ENCODE data around the gene WDR49. TPM values are rescaled to one million over a fixed set of nuclear protein-coding genes. Genes with fewer than 3 reads are reported as not detected.

WDR49 gene
- total and polyA plus RNA-seq, 2 donors (not counting 1 experiment from before 2014, with no cell fraction given) = 0.88 to 1.4 TPM

DNA sequence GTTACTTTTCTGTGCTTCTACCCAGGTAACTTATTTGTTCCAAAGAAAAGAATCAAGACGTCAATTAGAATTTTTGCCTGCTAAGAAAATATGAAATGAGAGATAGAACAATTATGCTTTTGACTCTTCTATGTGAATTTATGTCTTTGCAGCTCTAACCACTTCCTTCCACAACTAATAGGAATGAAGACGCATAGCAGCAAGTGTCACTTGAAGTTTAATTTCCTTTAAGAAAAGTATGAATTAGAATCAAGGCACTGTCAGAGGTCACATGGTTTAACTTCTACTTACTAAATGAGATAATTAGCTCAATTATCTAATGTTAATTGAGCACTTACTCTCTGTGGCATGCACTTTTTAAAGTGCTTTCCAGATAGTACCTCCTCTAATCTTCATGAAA, 3.3 kb downstream of the WDR49 start:
- no peaks in the 10 kb centered on the region for H3K36me3 ChIP-seq (replicated peaks in 1 of 2; ENCODE audit: control extremely low read depth in 1 of 2, control insufficient read depth in 1 of 2, extremely low read depth in 1 of 2, insufficient read depth in 2 of 2, low read length in 1 of 2)
- H3K4me2 ChIP-seq (replicated peaks; ENCODE audit: low read depth, low read length, poor library complexity, severe bottlenecking) = peak overlapping the region; percentile 29
- Mint-ChIP-seq H3K9me3 (ENCODE audit: insufficient read depth) (peaks cover 4% of the 10 kb centered on the region), H3K4me1 (peaks cover 26% of the 10 kb centered on the region), H3K4me3 (no peak overlapping the region), H3K27me3 (no peaks in the 10 kb centered on the region), H3K27ac (no peak overlapping the region)
- ChIA-PET CTCF (interaction anchor here (1.6 kb wide), 1 partner anchor 35 kb away, joined by 8 read pairs; no protein-coding TSS in a partner anchor), POLR2A (no interaction called here)
- H4K20me1 ChIP-seq (ENCODE audit: control insufficient read depth, insufficient read depth, low read length, poor library complexity, severe bottlenecking) = no peaks in the 10 kb centered on the region
- intact Hi-C loops (cut with micrococcal nuclease) = no loop called here
- ATAC-seq (ENCODE audit: low read depth) (no peak), DNase-seq (no peak)
- no peaks in the 10 kb centered on the region for H3K27me3 ChIP-seq (replicated peaks in 1 of 4; ENCODE audit: control extremely low read depth in 1 of 4, control insufficient read depth in 3 of 4, insufficient read depth in 4 of 4, low read length in 3 of 4)
- no peak overlapping the region for H3K27ac ChIP-seq (ENCODE audit: low read length in 2 of 2)
- no peak overlapping the region for H3K4me3 ChIP-seq (ENCODE audit: control extremely low read depth in 1 of 5, extremely low read depth in 1 of 5, insufficient read depth in 1 of 5, low read depth in 2 of 5, low read length in 4 of 5)
- H3K9me3 ChIP-seq (ENCODE audit: control extremely low read depth in 1 of 3, control insufficient read depth in 2 of 3, insufficient read depth in 1 of 3, low read length in 2 of 3) = peaks cover 0 to 4% (median 0%) of the 10 kb centered on the region in 3 donors
- peak overlapping the region; percentile 9 for H3K9ac ChIP-seq (ENCODE audit: low read length)
- no peaks in the 10 kb centered on the region for H3K79me2 ChIP-seq (ENCODE audit: control insufficient read depth, insufficient read depth, low read length)
- H3K4me1 ChIP-seq (ENCODE audit: control insufficient read depth in 2 of 2, insufficient read depth in 2 of 2, low read length in 2 of 2) = peaks cover 9 to 22% of the 10 kb centered on the region in 2 donors
- WGBS (ENCODE audit: insufficient coverage) = no CpG with 5 or more reads among the region's 2 CpGs
- H2AFZ ChIP-seq (ENCODE audit: insufficient read depth, low read depth, low read length, poor library complexity, severe bottlenecking) = peak overlapping the region; percentile 41
- no peak for TF ChIP-seq EZH2 (IDR thresholded peaks at IDR 0.05; ENCODE audit: borderline replicate concordance, insufficient read depth, low read depth, low read length, poor library complexity, severe bottlenecking)
- TF ChIP-seq, protein P1, sequence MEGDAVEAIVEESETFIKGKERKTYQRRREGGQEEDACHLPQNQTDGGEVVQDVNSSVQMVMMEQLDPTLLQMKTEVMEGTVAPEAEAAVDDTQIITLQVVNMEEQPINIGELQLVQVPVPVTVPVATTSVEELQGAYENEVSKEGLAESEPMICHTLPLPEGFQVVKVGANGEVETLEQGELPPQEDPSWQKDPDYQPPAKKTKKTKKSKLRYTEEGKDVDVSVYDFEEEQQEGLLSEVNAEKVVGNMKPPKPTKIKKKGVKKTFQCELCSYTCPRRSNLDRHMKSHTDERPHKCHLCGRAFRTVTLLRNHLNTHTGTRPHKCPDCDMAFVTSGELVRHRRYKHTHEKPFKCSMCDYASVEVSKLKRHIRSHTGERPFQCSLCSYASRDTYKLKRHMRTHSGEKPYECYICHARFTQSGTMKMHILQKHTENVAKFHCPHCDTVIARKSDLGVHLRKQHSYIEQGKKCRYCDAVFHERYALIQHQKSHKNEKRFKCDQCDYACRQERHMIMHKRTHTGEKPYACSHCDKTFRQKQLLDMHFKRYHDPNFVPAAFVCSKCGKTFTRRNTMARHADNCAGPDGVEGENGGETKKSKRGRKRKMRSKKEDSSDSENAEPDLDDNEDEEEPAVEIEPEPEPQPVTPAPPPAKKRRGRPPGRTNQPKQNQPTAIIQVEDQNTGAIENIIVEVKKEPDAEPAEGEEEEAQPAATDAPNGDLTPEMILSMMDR (IDR thresholded peaks at IDR 0.05) = no peak

DNA sequence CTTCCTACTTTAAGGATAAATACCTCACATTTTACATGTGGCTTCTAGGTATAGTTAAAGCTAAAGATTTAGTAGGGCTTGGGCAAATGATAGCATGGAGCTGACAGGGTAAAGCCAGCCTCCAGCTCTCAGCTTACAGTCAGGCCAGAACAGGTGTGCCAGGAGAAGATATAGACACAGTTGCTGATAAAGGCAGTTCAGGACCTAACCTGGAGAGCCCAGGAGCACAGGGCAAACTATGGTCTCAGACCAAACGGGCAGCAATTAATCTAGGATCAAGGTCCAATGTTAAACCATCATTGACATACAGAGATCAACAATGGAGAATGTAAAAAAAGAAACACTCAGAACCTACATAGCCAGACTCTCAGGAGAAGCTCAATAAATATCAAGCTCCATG, 4.0 kb downstream of the WDR49 start:
- no peak for DNase-seq
- no peak overlapping the region for H3K27ac Mint-ChIP-seq
- intact Hi-C loops (cut with micrococcal nuclease) = no loop called here
- TF ChIP-seq EZH2 (IDR thresholded peaks at IDR 0.05; ENCODE audit: borderline replicate concordance, insufficient read depth, low read depth, low read length, poor library complexity, severe bottlenecking) = no peak
- TF ChIP-seq, protein P1 (IDR thresholded peaks at IDR 0.05) = no peak
- no peak for ATAC-seq (ENCODE audit: low read depth)
- no peaks in the 10 kb centered on the region for H3K36me3 ChIP-seq (replicated peaks in 1 of 2; ENCODE audit: control extremely low read depth in 1 of 2, control insufficient read depth in 1 of 2, extremely low read depth in 1 of 2, insufficient read depth in 2 of 2, low read length in 1 of 2)
- H3K4me3 Mint-ChIP-seq = no peak overlapping the region
- H3K27me3 Mint-ChIP-seq = no peaks in the 10 kb centered on the region
- H4K20me1 ChIP-seq (ENCODE audit: control insufficient read depth, insufficient read depth, low read length, poor library complexity, severe bottlenecking) = no peaks in the 10 kb centered on the region
- peaks cover 9 to 22% of the 10 kb centered on the region in 2 donors for H3K4me1 ChIP-seq (ENCODE audit: control insufficient read depth in 2 of 2, insufficient read depth in 2 of 2, low read length in 2 of 2)
- no peak overlapping the region for H3K4me3 ChIP-seq (ENCODE audit: control extremely low read depth in 1 of 5, extremely low read depth in 1 of 5, insufficient read depth in 1 of 5, low read depth in 2 of 5, low read length in 4 of 5)
- H3K4me2 ChIP-seq (replicated peaks; ENCODE audit: low read depth, low read length, poor library complexity, severe bottlenecking) = no peak overlapping the region
- no peak overlapping the region for H3K9ac ChIP-seq (ENCODE audit: low read length)
- ChIA-PET POLR2A (no interaction called here), CTCF (interaction anchor here (1.6 kb wide), 1 partner anchor 35 kb away, joined by 8 read pairs; no protein-coding TSS in a partner anchor)
- no peak overlapping the region for H3K27ac ChIP-seq (ENCODE audit: low read length in 2 of 2)
- WGBS (ENCODE audit: insufficient coverage) = 89% methylated on average over 1 of the region's 1 CpG
- H3K79me2 ChIP-seq (ENCODE audit: control insufficient read depth, insufficient read depth, low read length) = no peaks in the 10 kb centered on the region
- H3K4me1 Mint-ChIP-seq = peaks cover 26% of the 10 kb centered on the region
- no peaks in the 10 kb centered on the region for H3K27me3 ChIP-seq (replicated peaks in 1 of 4; ENCODE audit: control extremely low read depth in 1 of 4, control insufficient read depth in 3 of 4, insufficient read depth in 4 of 4, low read length in 3 of 4)
- no peak overlapping the region for H2AFZ ChIP-seq (ENCODE audit: insufficient read depth, low read depth, low read length, poor library complexity, severe bottlenecking)
- peaks cover 4% of the 10 kb centered on the region for H3K9me3 Mint-ChIP-seq (ENCODE audit: insufficient read depth)
- peaks cover 0 to 8% (median 4%) of the 10 kb centered on the region in 3 donors for H3K9me3 ChIP-seq (ENCODE audit: control extremely low read depth in 1 of 3, control insufficient read depth in 2 of 3, insufficient read depth in 1 of 3, low read length in 2 of 3)

Data from B cell (primary cell).